HG02642 (cell line): ENCODE data around the gene C12orf76.
"Not testable (repeated sequence)": the region's sequence is repeated elsewhere in the genome, so short reads cannot be mapped to it uniquely, and the experiment has no call there.

ENCODE experiments used
- ATAC-seq: cut with Tn5 transposase; IDR thresholded peaks from one replicate; pipeline ENCODE4 v1.9.1; 2021; ENCODE audit warnings: mild to moderate bottlenecking; ENCODE audit not compliant: unreplicated experiment, poor library complexity

Gene C12orf76

DNA sequence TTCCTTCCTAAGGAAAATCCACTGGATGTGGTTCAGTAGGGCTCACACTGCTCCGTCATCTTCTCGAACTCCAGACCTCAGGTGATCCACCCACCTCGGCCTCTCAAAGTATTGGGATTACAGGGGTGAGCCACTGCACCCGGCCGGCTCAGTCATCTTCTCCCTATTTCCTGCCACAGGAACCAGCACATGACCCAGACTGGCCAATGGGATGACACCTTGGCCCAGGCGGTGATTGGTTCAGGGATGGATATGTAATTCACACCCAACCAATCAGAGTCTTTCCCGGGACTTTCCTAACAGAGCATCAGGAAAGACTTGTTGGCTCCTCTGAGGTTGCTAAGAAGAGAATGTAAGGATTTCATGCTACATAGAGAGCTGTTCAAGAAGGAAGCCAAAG lies 19.2 kb upstream of the C12orf76 start:
- no peak for ATAC-seq

DNA sequence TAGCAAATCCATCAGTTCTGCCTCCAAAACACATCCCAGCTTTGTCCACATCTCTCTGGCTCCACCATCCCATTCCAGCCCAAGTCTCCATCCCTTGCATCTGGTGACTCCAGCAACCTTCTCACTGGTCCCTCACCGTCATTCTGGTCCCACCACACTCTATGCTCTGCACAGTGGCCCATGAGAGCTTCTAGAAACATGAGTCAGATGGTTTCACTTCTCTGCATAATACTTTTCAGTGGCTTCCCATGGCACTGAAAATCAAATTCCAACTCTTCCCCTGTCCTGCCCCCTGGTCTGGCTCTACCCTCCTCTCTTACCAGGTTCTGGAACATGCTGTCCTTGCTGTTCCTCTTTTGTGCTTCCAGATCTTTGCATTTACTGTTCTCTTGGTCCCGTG lies 17.2 kb upstream of the C12orf76 start:
- no peak for ATAC-seq

DNA sequence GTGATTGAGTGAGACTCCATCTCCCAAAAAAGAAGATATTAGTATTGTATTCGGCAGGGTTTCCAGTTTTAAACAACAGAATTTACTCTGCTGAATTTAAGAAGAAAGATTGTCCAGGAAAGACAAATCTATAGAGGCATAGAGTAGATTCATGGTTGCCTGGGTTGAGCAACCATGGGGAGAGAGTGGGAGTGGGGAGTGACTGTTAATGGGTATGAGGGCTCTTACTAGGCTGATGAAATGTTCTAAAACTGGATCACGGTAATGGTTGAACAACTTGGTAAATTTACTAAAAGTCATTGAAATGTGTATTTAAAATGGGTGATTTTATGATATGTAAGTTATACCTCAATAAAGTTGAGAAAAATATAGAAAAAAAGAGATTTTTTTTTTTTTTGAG lies 13.9 kb upstream of the C12orf76 start:
- ATAC-seq = no peak

DNA sequence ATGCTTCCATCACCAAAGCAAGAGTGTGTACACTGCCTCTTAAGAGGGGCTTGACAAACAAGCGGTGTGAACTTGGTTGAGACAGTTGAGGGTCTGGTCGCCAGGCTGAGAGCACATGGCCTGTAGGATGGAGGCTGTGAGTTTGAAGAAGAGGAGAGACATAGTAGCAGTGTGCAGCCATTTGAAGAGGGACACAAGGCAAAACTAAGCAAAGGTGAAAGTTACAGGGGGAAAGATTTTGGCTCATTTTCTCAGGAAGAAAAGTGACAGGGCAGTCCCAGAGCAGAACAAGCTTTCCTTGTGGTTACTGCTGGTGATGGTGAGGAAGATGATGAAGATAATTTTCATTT lies 11.3 kb upstream of the C12orf76 start:
- no peak for ATAC-seq

DNA sequence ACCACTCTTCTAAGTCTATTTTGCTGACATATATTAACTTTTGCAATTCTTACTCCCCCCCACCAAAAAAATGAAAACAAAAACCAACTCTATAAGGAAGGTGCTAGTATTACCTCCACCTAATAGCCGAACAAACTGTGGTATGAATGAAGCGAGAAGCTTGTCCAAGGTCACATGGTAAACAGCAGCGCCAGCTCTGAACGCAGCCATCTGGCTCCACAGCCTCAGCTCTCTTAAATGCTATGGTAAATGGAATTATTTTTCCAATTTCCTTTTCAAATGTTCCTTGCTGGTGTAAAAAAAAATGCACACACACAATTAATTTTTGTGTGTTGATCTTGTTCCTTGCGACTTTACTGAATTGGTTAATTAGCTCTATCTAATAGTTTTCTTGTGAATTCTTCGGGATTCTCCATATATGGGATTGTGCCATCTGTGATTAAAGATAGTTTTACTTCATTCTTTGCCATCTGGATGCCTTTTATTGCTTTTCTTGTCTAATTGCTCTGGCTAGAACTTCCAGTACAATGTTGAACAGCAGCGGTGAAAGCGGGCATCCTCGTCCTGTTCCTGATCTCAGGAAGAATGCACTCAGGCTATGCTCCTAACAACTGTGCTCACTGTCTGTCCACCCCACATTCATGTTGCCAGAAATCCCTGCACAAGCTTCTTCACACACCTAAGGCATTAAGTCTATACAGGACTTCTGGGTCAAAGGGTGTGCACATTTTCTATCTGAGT lies 10.7 kb upstream of the C12orf76 start:
- ATAC-seq = no peak

DNA sequence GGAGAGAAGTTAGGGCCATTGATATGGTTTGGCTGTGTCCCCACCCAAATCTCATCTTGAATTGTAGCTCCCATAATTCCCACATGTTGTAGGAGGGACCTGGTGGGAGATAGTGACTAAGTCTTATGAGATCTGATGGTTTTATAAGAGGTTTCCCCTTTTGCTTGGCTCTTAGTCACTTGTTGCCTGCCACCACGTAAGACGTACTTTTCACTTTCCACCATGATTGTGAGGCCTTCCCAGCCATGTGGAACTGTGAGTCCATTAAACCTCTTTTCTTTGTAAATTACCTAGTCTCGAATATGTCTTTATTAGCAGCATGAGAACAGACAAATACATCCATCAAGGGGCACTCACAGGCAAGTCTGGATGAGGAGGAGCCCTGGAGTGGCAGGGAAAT lies 8.3 kb upstream of the C12orf76 start:
- not testable (repeated sequence) for ATAC-seq

DNA sequence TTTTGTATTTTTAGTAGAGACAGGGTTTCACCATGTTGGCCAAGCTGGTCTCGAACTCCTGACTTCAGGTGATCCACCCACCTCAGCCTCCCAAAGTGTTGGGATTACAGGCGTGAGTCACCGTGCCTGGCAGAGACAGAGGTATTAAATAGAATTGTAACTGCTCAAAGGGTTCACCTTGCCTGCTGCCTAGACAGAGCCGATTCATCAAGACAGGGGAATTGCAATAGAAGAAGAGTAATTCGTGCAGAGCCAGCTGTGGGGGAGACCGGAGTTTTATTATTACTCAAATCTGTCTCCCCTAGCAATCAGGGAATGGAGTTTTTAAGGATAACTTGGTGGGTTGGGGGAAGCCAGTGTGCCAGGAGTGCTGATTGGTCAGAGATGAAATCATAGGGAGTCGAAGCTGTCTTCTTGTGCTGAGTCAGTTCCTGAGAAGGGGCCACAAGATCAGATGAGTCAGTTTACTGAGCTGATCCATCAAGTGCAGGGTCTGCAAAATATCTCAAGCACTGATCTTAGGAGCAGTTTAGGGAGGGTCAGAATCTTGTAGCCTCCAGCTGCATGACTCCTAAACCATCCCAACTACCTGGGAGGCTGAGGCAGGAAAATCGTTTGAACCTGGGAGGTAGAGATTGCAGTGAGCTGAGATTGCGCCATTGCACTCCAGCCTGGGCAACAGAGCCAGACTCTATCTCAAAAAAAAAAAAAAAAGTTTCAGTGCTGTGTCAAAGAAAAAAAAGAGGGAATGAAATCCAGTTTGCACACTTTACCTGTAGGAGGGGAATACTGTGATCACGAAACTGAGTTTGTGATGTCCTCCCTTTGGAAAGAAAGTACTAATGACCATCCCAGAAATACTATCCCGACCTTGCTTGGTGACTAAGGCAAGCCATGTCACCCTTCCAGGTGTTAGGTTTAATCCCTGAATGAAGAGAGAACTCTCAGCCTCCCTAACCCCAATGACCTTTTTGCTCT lies 7.3 kb upstream of the C12orf76 start:
- ATAC-seq = not testable (repeated sequence)

DNA sequence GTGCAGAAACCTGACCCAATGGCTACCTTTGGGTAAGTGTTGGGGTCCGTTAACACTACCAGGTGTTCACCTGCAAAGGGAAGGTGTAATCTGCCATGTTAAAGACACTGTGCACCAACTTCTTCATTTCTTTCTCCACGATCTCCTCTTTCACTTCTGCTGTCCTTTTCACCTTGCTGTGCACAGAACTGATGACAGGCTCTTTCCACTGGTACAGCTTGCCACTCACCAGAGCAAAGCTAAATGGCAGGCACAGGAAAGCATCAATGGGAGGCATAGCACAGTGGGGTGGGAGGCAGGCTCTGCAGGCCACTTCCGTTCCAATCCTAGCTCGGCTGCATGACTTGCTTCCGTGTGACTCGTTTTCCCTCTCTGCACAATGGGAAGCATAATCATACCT lies 2.6 kb upstream of the C12orf76 start:
- no peak for ATAC-seq

DNA sequence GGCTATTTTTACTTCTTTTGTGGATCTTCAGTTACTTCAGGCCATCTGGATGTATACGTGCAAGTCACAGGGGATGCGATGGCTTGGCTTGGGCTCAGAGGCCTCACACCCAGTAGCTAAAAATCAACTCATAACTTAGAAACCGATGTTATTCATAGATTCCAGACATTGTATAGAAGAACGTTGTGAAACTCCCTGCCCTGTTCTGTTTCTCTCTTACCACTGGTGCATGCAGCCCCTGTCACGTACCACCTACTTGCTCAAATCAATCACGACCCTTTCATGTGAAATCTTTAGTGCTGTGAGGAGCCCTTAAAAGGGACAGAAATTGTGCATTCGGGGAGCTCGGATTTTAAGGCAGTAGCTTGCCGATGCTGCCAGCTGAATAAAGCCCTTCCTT lies 1.3 kb upstream of the C12orf76 start:
- ATAC-seq = not testable (repeated sequence)

DNA sequence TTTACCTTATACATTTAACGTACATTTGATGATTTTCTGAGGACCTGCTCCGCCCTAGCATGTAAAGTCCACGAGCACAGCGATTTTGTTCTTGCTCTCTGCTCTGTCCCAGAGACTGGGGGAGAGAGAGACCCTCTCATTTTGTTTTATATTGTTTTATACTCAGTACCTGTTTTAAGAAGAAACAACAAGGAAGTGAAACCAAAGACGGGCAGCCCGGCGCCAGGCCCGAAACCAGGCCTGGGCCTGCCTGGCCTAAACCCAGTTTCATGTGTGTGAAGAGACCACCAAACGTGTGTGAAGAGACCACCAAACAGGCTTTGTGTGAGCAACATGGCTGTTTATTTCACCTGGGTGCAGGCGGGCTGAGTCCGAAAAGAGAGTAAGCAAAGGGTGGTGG lies 712 bp upstream of the C12orf76 start:
- ATAC-seq = not testable (repeated sequence)

DNA sequence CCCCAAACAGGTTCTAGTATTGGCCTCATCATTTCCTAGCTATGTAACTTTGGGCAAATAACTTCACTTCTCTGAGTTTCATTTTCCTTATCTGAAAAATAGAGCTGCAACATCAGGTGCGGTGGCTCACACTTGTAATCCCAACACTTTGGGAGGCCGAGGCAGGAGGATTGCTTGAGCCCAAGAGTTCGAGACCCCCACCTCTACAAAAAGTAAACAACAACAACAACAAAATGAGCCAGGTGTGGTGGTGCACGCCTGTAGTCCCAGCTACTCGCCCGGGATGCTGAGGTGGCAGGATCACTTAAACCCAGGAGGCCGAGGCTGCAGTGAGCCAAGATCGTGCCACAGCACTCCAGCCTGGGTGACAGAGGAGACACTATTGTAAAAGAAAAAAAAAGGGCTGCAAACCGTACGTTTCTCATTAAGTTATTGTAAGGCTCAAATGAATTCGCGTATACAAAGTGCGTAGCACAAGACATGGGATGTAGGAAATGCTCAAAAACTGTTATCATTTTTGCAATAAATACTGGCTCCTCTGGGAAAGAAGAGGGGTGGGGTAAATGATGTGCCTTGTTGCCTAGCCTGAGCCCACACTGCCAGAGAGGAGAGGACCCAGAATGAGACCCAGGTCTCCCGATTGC lies 903 bp downstream of the C12orf76 start:
- ATAC-seq = no peak

DNA sequence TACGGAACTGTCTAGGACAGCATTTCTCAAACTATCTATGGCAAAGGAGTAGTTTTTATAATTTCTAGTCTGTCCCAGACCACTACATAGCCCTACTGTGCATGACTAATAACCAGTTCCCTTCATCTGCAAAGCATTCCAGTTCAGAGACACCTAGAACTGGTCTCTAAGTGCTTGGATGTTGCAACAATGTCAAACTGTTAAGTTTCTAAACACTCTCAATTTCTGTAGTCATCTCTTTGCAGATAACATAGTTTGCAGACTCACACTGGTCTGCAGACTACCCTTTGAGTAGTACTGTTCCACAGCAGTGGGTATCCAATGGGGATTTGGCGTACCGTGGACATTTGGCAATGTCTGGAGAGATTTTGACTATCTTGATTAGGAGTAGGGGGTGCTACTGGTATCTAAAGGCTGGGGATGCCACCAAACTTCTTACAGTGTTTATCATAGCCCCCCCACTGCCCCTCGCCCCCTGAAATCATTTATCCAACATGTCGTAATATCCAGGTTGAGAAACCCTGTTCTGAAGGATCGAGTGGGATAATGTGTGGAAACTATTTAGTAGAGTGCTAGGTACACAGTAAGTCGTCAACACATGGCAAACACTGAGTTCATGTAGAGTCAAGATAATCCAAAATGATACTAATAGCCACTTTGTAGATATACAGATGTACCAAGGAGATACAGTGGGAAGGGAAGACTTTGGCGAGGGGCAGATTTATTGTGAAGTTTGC lies 1.7 kb downstream of the C12orf76 start:
- ATAC-seq = no peak

DNA sequence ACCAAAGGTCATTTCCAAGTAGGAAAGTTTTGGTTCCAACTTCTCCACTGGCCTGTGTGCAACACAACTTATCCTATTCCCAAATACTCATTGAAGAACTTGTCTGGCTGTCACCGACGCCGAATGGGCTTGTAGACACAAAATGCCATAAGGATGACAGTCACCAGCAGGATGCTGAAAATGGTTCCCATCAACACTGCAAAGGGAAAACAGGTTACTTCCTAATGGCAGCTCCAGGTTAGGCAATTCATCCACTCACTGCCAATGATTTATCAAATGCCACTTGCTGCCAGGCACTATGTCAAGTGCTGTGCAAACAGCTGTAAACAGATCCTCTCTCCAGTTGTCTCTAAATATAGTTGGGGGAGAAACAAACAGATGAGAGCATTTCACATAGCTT lies 6.1 kb downstream of the C12orf76 start:
- ATAC-seq = no peak

DNA sequence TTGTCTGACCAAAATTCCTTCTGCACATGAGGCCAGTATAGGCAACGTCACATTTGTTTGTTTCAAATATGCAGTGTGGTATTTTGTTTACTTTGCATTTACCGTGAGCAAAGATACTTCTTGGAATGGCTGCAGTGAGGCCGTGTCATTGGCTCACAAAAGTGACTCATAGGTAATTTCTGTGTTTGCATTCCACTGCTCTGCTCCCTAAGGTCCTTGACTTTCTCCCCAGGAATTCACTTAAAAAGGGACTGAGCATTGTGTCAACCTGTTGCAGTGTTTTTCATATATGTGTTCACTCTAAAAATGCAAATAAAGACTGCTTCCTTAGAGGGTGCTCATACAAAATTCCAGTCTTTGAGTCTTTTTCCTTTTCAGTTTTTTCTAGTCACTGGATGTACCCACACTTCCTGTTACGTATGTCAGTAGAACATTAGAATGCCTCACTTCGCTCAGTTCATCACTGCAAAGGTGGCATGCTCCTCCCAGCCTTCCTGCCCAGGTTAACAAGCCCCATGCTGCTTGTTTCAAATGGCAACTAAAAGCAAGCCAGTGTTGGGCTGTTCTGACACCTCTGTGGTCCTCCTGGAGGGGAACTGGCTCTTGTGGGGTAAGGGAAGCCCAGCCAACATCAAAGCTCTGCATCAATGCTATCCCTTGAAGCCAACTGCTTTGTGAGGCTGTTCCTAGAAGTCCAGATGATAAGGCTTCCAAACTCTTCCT lies 9.1 kb downstream of the C12orf76 start:
- ATAC-seq = no peak

DNA sequence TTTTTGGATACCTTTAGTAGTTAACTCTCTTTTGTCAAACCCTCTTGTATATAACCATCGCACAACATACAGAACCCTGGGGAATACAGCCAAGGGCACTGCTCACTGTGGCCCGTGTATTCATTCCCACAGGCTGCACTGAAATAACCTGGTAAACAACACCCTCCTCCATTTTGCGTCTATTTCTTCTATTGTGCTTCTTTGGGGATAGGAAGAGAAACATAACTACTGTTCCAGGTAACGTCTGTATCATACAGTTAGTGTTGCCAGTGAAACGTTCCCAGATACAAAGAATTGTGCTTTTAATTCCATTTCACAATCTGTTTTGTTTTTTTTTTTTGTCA lies 9.6 kb downstream of the C12orf76 start:
- ATAC-seq = no peak

DNA sequence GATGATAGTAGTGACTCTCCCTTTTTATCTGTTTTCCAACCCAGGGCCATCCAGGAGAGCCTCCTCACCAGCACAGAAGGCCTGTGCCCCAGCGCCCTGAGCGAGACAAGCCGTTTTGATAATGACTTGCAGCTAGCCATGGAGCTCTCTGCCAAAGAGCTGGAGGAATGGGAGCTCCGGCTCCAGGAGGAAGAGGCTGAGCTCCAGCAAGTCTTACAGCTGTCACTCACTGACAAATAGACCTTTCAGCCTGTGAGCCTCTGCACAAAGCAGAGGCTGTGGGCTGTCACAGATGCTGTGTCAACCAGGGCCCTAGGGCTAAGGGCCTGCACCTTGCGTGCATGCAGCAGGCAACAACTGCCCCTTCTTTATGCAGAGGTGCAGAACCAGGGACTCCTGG lies 11.0 kb downstream of the C12orf76 start:
- ATAC-seq = no peak

DNA sequence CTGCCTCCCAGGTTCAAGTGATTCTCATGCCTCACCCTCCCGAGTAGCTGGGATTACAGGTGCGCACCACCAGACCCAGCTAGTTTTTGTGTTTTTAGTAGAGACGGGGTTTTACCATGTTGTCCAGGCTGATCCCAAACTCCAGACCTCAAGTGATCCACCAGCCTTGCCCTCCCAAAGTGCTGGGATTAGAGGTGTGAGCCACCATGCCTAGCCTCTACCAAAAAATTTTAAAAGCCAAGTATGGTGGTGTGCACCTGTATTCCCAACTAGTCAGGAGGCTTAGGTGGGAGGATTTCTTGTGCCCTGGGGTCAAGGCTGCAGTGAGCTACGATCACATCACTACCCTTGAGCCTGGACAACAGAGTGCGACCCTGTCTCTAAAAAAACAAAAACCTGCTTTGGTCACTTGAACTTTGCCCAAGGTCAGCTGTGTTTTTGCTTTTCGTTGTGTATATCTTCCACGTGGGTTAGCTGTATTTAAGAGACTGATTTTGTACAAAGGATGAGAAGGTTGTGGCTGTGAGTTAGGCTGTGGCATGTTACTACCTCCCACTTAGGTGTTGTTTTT lies 12.7 kb downstream of the C12orf76 start:
- ATAC-seq = no peak

DNA sequence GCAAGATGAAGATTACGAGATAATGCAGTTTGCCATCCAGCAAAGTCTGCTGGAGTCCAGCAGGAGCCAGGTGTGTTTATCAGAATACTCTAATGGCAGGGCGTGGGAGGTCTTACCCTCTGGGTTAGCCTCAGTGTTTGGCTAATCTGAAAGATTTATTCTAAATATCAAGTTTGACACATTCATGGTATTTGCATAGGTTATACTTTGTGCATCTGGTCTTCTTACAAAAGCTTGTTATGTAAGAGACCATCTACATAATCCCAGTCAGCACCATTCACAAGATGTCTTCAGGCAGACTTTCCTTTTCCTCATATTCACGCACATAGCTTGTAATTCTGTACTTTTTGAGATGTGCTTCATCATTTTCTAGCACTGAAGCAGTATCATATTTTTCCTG lies 14.4 kb downstream of the C12orf76 start:
- ATAC-seq = no peak

DNA sequence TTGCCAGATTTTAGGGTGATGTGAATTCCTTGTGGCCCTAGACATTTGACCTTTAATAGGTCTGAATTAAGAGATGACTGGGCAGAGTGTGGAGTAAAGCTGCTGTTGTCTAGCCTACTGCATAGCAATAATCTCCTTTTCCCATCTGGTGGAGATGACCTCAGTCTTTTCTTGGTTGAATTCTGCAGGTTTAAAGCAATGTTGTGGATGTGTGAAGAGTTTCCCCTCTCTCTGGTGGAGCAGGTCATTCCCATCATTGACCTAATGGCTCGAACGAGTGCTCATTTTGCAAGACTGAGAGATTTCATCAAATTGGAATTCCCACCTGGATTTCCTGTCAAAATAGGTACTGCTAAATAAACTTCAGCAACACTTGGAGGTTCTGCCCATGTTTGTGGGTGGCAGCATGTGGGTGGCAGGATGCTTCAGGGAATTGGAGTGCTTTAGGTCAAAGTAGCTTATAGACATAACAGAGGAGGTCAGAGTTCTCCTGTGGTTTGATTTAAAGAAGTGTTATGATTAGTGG lies 19.0 kb downstream of the C12orf76 start:
- no peak for ATAC-seq
